H9 (cell line): ENCODE results near the gene HIC2. TPM values are rescaled to one million over a fixed set of nuclear protein-coding genes. Genes with fewer than 3 reads are reported as not detected.
"Not testable (repeated sequence)": the region's sequence is repeated elsewhere in the genome, so short reads cannot be mapped to it uniquely, and the experiment has no call there.

Experiments
- DNase-seq: peaks from one replicate; pipeline ENCODE4 v3.0.0-alpha.2; 2017
- H2AFZ ChIP-seq: one replicate; pipeline ENCODE4 v1.6.1; 2013; ENCODE audit warnings: mild to moderate bottlenecking, low read length, control low read depth, moderate library complexity
- H2AK5ac ChIP-seq: 2 replicates; pipeline ENCODE4 v1.6.1; 2013; ENCODE audit warnings: low read length, control low read depth, mixed read lengths; ENCODE audit not compliant: insufficient read length
- H2BK120ac ChIP-seq: one replicate; pipeline ENCODE4 v1.6.1; 2013; ENCODE audit warnings: low read depth, mild to moderate bottlenecking, low read length, control low read depth, inconsistent platforms; ENCODE audit not compliant: poor library complexity, severe bottlenecking
- H2BK12ac ChIP-seq: 2 replicates; pipeline ENCODE4 v1.6.1; 2013; ENCODE audit warnings: low read length, control low read depth, mixed read lengths, low read depth; ENCODE audit not compliant: insufficient read length
- H2BK15ac ChIP-seq: 2 replicates; pipeline ENCODE4 v1.6.1; 2013; ENCODE audit warnings: low read depth, low read length, control low read depth
- H2BK20ac ChIP-seq: one replicate; pipeline ENCODE4 v1.6.1; 2013; ENCODE audit warnings: low read depth, mild to moderate bottlenecking, low read length, control low read depth, inconsistent platforms; ENCODE audit not compliant: poor library complexity, severe bottlenecking
- H2BK5ac ChIP-seq: 2 replicates; pipeline ENCODE4 v1.6.1; 2013; ENCODE audit warnings: low read length, control low read depth, mixed read lengths; ENCODE audit not compliant: insufficient read length
- H3K14ac ChIP-seq: 2 replicates; pipeline ENCODE4 v1.6.1; 2013; ENCODE audit warnings: low read length, control low read depth; ENCODE audit not compliant: insufficient read depth
- H3K18ac ChIP-seq: 2 replicates; pipeline ENCODE4 v1.6.1; 2013; ENCODE audit warnings: low read depth, mild to moderate bottlenecking, mixed read lengths, low read length, control low read depth; ENCODE audit not compliant: insufficient read length
- H3K23ac ChIP-seq: 2 replicates; pipeline ENCODE4 v1.6.1; 2013; ENCODE audit warnings: low read length, control low read depth, mixed read lengths, low read depth; ENCODE audit not compliant: insufficient read length
- H3K23me2 ChIP-seq: 2 replicates; pipeline ENCODE4 v1.6.1; 2013; ENCODE audit warnings: low read depth, mild to moderate bottlenecking, mixed read lengths, low read length, control low read depth; ENCODE audit not compliant: insufficient read length, poor library complexity, severe bottlenecking
- H3K27ac ChIP-seq: 2 replicates; pipeline ENCODE4 v1.5.1; 2013; ENCODE audit warnings: low read length, control low read depth, mixed read lengths, low read depth; ENCODE audit not compliant: insufficient read length
- H3K27me3 ChIP-seq: 2 replicates; pipeline ENCODE4 v1.6.1; 2013; ENCODE audit warnings: low read length, control low read depth, inconsistent platforms; ENCODE audit not compliant: insufficient read depth
- H3K4ac ChIP-seq: 2 replicates; pipeline ENCODE4 v1.6.1; 2013; ENCODE audit warnings: low read depth, mild to moderate bottlenecking, control low read depth, inconsistent platforms, low read length, moderate library complexity
- H3K4me1 ChIP-seq: 2 replicates; pipeline ENCODE4 v1.6.1; 2013; ENCODE audit warnings: low read length, control low read depth, inconsistent platforms; ENCODE audit not compliant: insufficient read depth
- H3K4me2 ChIP-seq: 2 replicates; pipeline ENCODE4 v1.6.1; 2013; ENCODE audit warnings: low read length, control low read depth, mixed read lengths; ENCODE audit not compliant: insufficient read length, insufficient read depth
- H3K56ac ChIP-seq: 2 replicates; pipeline ENCODE4 v1.6.1; 2013; ENCODE audit warnings: low read depth, mild to moderate bottlenecking, mixed read lengths, low read length, control low read depth; ENCODE audit not compliant: insufficient read length
- H3K79me1 ChIP-seq: 2 replicates; pipeline ENCODE4 v1.6.1; 2013; ENCODE audit warnings: low read depth, mild to moderate bottlenecking, moderate library complexity, low read length, control low read depth, inconsistent platforms; ENCODE audit not compliant: insufficient read depth, poor library complexity, severe bottlenecking
- H3K79me2 ChIP-seq: 2 replicates; pipeline ENCODE4 v1.6.1; 2013; ENCODE audit warnings: low read length, control low read depth, inconsistent platforms; ENCODE audit not compliant: insufficient read depth
- H3K9ac ChIP-seq: 2 replicates; pipeline ENCODE4 v1.6.1; 2013; ENCODE audit warnings: low read length, control low read depth, mixed read lengths; ENCODE audit not compliant: insufficient read length; ENCODE audit errors: extremely low read depth
- H3K9me3 ChIP-seq: one replicate; pipeline ENCODE4 v1.6.1; 2013; ENCODE audit warnings: low read depth, low read length, inconsistent platforms; ENCODE audit not compliant: control insufficient read depth
- H3T11ph ChIP-seq: one replicate; pipeline ENCODE4 v1.6.1; 2013; ENCODE audit warnings: mild to moderate bottlenecking, low read length, control low read depth, inconsistent platforms
- H4K20me1 ChIP-seq: one replicate; pipeline ENCODE4 v1.6.1; 2013; ENCODE audit not compliant: control insufficient read depth, insufficient read length, insufficient read depth
- H4K5ac ChIP-seq: 2 replicates; pipeline ENCODE4 v1.6.1; 2013; ENCODE audit warnings: low read depth, mild to moderate bottlenecking, mixed read lengths, low read length, control low read depth; ENCODE audit not compliant: insufficient read length
- H4K8ac ChIP-seq: replicated peaks from 2 replicates; pipeline ENCODE4 v1.6.1; 2013; ENCODE audit warnings: low read length, control low read depth, mixed read lengths, low read depth; ENCODE audit not compliant: insufficient read length
- H4K91ac ChIP-seq: 2 replicates; pipeline ENCODE4 v1.6.1; 2013; ENCODE audit warnings: low read depth, mild to moderate bottlenecking, moderate library complexity, mixed read lengths, low read length, control low read depth; ENCODE audit not compliant: insufficient read length
- H3K27ac Mint-ChIP-seq, 3 experiments: 2 replicates in 2 of 3; 3 replicates in 1 of 3; pipeline ENCODE4 v1.8.0; 2020 to 2021; ENCODE audit warnings: mixed read lengths in 3 of 3, mild to moderate bottlenecking in 1 of 3, moderate library complexity in 1 of 3
- H3K27me3 Mint-ChIP-seq: 2 replicates; pipeline ENCODE4 v1.8.0; 2021; ENCODE audit warnings: low read depth, mild to moderate bottlenecking, moderate library complexity, mixed read lengths
- H3K36me3 Mint-ChIP-seq, 3 experiments: 2 replicates in 2 of 3; 3 replicates in 1 of 3; pipeline ENCODE4 v1.8.0; 2020 to 2021; ENCODE audit warnings: low read depth in 3 of 3, mixed read lengths in 3 of 3; ENCODE audit not compliant: insufficient read depth in 1 of 3
- H3K4me1 Mint-ChIP-seq, 2 experiments: 2 replicates each; pipeline ENCODE4 v1.8.0; 2020; ENCODE audit warnings: mixed read lengths in 2 of 2
- H3K4me3 Mint-ChIP-seq, 2 experiments: 2 replicates in 1 of 2; 3 replicates in 1 of 2; pipeline ENCODE4 v1.8.0; 2020 to 2021; ENCODE audit warnings: mild to moderate bottlenecking in 2 of 2, mixed read lengths in 2 of 2, moderate library complexity in 1 of 2
- H3K9me3 Mint-ChIP-seq, 2 experiments: 2 replicates in 1 of 2; 3 replicates in 1 of 2; pipeline ENCODE4 v1.8.0; 2020; ENCODE audit warnings: mild to moderate bottlenecking in 2 of 2, mixed read lengths in 2 of 2, moderate library complexity in 1 of 2
- WGBS: extraction: QIAGEN DNeasy Blood & Tissue Kit; methylation state at CpG from one replicate; pipeline ENCODE4 v1.1.7; 2013; ENCODE audit warnings: missing lambda C conversion rate, low lambda C conversion rate, mixed read lengths; ENCODE audit not compliant: insufficient read length; ENCODE audit errors: extremely low coverage; 5-methylcytosine and 5-hydroxymethylcytosine counted together
- long read RNA-seq: library from polyadenylated mRNA; unstranded; transcript quantifications from one replicate; pipeline ENCODE4 v2.0.0, GENCODE V29; 2020
- total RNA-seq: library from RNA; stranded (reverse); gene quantifications from 2 replicates; pipeline ENCODE4 v1.2.1, GENCODE V29; 2021

Gene HIC2, protein sequence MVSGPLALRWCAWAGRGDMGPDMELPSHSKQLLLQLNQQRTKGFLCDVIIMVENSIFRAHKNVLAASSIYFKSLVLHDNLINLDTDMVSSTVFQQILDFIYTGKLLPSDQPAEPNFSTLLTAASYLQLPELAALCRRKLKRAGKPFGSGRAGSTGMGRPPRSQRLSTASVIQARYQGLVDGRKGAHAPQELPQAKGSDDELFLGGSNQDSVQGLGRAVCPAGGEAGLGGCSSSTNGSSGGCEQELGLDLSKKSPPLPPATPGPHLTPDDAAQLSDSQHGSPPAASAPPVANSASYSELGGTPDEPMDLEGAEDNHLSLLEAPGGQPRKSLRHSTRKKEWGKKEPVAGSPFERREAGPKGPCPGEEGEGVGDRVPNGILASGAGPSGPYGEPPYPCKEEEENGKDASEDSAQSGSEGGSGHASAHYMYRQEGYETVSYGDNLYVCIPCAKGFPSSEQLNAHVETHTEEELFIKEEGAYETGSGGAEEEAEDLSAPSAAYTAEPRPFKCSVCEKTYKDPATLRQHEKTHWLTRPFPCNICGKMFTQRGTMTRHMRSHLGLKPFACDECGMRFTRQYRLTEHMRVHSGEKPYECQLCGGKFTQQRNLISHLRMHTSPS
- 22.8 and 24.9 TPM in 2 replicates for total RNA-seq
- long read RNA-seq, partial matches to known transcripts: 0 of 21 reads
- long read RNA-seq, other reads (novel, unspliced or antisense): 21 of 21 reads

DNA sequence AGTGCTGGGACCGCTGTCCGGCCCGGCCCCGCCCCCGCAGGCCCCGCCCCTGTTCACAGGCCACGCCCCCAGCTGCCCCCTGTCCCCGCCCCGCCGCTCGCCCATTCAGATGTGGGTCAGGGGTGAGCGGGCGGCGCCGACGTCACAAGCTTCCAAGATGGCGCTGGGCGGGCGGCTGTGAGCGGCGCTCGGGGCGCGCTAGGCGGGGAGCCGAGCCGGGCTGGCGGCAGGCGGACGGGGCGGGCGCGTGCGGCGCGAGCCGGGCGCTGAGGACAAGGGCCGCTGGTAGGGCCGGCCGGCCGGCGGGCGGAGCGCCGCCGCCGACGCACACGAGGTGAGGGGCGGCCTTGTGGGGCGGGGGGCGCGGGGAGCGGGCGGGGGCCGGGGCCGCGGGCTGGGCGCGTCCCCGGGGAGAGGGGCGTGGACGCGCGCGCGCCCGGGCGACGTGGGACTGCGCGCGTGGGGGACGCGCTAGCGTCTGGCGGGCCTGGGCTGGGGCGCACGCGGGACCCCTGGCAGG, at the start of gene HIC2:
Gene HIC2, plus strand, starts transcription at position 145 of the 520 bp plus-strand sequence. CDS start 25,461 bp downstream, outside the sequence.
- not testable (repeated sequence) for H2BK12ac ChIP-seq, H3K36me3 Mint-ChIP-seq

DNA sequence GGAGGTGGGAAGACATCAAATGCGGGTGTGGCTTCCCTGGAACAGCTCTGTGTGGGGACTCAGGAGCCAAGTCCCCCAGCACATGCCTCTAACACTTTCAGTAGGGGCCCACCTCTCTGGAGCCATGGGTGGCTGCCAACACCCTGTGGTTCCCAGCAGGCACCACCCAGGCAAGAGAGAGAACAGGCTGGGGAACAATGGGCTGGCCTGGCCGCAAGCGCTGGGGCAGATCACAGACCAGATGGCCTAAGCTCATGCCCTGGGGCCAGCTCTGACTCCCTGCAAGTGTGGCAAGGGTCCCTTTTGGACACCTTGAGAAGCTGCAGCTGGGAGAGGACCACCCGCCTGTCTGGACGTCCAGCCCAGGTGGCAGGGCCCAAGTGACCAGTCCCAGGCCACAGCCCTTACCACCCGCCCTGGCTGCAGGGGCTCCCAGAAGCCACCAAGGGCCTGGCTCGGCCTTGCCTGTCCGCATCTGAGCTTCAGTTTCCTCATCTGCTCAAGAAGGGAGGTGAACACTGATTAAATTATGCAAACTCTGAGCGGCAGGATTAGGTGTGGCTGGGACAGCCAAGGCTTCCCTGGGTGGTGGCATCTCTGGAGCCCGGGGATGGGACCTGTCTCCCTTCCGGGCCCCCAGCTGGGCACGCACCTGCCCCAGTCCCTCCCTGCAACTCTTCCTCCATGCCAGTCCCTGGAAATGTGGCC, 48.4 kb upstream of the HIC2 start:
- H2BK5ac ChIP-seq, H2BK12ac ChIP-seq, H3K4me2 ChIP-seq, H2BK20ac ChIP-seq, H3K36me3 Mint-ChIP-seq, H3T11ph ChIP-seq, H3K4me1 ChIP-seq, H3K4me3 Mint-ChIP-seq, H3K27me3 ChIP-seq, H3K9ac ChIP-seq, H3K23ac ChIP-seq, H2AFZ ChIP-seq, H4K5ac ChIP-seq, H3K56ac ChIP-seq, H2BK120ac ChIP-seq, H3K18ac ChIP-seq, H3K4ac ChIP-seq, H2BK15ac ChIP-seq, H3K9me3 ChIP-seq, H3K27ac ChIP-seq, H3K4me1 Mint-ChIP-seq, H3K79me1 ChIP-seq, H3K14ac ChIP-seq, H4K8ac ChIP-seq, H3K9me3 Mint-ChIP-seq, H4K20me1 ChIP-seq, DNase-seq, H2AK5ac ChIP-seq, H3K27ac Mint-ChIP-seq, H3K27me3 Mint-ChIP-seq, H4K91ac ChIP-seq, H3K79me2 ChIP-seq, H3K23me2 ChIP-seq: not testable (repeated sequence)
- no CpG with 5 or more reads among the region's 12 CpGs for WGBS

More for the DNA sequence above, at the start of gene HIC2:
- not testable (repeated sequence) for H3K23ac ChIP-seq, H3K9me3 Mint-ChIP-seq, H4K8ac ChIP-seq, H3K27ac ChIP-seq, DNase-seq, H4K91ac ChIP-seq, H3K27ac Mint-ChIP-seq, H3K79me2 ChIP-seq, H2BK120ac ChIP-seq, H3K14ac ChIP-seq, H3K4me2 ChIP-seq, H3K23me2 ChIP-seq, H3K18ac ChIP-seq, H3K56ac ChIP-seq, H2AK5ac ChIP-seq, H3K27me3 ChIP-seq, H2BK20ac ChIP-seq, H3K4me1 ChIP-seq, H2AFZ ChIP-seq, H3K9ac ChIP-seq, H4K20me1 ChIP-seq, H2BK15ac ChIP-seq, H3K4me1 Mint-ChIP-seq, H3K4ac ChIP-seq, H3K27me3 Mint-ChIP-seq, H4K5ac ChIP-seq, H2BK5ac ChIP-seq, H3T11ph ChIP-seq, H3K79me1 ChIP-seq, H3K9me3 ChIP-seq
- H3K4me3 Mint-ChIP-seq: peak within 1 kb of the TSS; percentile 65 to 79
- WGBS: no CpG with 5 or more reads among the region's 81 CpGs
